GM21786 (cell line): ENCODE data around the gene TBC1D2.

Source experiments
- ATAC-seq: cut with Tn5 transposase; IDR thresholded peaks from one replicate; pipeline ENCODE4 v1.9.1; 2021; ENCODE audit not compliant: unreplicated experiment

The TBC1D2 gene

GRCh38 chr9:98218562-98219363, 36.7 kb downstream of the TBC1D2 start:
- no peak for ATAC-seq

- ATAC-seq: no peak
Observed at GRCh38 chr9:98217255-98217654, 38.2 kb downstream of the TBC1D2 start.

- ATAC-seq: no peak
Observed at GRCh38 chr9:98216391-98216790, 39.1 kb downstream of the TBC1D2 start.

DNA sequence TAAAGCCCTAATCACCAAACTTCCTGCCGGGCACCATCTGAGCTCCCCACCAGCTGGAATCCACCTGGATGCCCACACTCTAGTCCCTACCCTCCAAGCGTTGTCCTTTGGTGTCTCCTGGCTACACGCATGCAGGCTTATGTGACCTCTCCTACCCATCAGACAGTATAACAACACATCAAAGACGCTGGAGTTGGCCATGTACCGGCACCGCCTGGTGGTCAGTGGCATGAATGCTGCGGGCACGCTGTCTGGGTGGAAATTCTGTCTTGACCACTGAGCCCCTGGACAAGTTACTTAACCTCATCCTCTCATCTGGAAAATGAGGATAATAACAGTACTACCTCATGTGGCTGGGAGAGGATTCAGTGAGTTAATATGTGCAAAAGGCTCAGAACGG, 39.6 kb downstream of the TBC1D2 start:
- ATAC-seq: no peak

DNA sequence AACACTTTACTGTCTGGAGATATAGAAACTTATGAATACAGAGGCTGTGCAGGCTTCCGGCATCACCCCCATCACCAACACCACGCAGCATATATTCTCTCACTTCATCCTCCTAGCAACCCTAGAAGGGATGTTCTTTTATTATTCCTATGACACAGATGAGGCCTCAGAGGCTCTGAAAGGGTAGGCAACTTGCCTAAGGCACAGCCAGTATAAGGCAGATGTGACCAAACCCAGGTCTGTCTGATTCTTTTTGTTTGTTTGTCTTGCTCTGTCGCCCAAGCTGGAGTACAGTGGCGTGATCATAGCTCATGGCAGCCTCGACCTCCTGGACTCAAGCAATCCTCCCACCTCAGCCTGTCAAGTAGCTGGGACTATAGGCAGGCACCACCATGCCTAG, 40.2 kb downstream of the TBC1D2 start:
- ATAC-seq: no peak

GRCh38 chr9:98214811-98215210, 40.6 kb downstream of the TBC1D2 start:
- no peak for ATAC-seq

DNA sequence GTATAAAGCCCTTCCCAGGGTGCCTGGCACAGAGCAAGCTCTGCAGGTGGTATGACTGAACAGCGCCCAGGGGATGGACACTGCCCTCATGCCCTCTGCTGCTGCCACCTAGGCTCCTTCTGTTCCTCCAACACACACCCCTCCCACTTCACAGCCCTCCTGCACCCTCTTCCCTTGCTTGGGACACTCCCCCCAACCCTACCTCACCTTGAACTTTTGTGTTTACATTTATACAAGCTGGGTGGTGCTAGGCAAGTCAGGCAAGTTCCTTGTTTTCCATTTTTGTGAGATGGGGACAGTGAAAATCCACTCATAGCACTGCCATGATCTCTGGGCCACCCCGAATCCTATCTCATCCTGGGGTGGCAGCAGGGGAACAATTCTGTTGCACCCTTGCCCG, 44.2 kb downstream of the TBC1D2 start:
- no peak for ATAC-seq

DNA sequence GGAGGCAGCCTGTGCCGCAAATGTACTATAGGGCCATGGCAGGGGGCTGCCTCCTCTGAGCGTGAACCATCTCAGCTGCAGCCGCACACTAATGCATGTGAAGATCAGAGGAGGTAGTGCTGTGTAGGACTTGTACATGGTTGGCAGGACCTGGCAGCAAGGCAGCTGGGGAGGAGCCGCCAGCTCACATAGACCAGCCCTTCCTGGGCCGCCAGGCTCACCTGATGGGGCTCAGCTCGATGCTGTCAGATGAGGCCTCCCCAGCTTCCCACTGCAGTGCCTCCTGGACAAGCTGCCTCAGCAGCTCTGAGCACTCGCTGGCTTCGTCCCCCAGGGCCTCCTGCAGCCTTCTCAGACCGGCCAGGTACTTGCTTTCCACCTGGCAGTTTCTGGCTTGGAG, 45.0 kb downstream of the TBC1D2 start:
- ATAC-seq: no peak

DNA sequence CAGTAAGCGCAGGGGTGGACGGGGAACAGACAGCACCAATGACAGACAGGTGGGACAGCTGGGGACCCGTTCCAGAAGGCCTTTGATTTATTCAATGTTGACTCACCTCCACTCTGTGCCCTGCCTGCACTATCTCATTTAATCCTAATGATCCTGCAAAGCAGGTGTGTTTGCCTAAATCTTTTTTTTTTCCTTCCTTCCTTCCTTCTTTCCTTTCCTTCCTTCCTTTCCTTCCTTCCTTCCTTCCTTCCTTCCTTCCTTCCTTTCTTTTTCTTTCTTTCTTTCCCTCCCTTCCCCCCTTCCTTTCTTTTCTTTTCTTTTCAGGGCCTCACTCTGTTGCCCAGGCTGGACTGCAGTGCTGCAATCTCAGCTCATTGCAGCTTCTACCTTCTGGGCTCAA, 45.9 kb downstream of the TBC1D2 start:
- ATAC-seq: no peak

DNA sequence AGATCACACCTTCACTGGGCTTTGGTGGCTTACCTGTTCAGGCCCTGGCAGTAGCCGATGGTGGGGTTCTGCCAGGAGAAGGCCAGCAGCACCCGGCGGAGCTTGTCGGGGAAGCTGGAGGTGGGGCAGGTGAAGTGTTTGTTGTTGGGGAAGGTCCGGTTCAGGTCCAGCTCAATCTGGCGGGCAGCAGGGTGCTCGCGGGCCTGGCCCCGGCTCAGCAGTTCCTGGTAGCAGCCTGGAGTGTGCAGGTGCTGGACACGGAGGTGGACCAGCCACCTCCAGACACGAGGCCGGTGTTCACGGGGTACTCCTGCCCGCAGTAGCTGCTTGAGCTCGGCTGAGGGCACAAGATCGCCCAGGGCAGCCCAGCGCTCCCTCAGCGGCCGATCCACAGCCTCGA, 46.8 kb downstream of the TBC1D2 start:
- no peak for ATAC-seq

- ATAC-seq: no peak
Observed at GRCh38 chr9:98207606-98208005, 47.8 kb downstream of the TBC1D2 start.

DNA sequence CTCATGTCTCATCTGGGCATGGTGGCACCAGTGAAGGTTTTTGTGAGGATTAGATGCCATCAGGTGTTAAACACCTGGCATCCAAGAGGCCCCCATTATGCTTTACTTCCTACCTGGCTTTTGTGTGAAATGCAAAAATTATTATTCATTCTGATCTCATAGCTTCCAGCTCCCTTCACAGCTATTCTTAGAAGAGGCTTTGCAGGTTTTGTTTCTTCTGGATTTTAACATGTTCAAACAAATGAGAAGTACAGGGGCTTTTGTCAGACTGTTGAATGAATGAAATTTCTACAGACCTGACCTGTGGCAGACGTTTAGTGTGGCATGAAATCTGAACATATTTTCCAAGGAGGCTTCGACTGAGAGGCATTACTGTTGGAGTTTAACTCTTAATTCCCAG, 48.7 kb downstream of the TBC1D2 start:
- ATAC-seq: no peak

DNA sequence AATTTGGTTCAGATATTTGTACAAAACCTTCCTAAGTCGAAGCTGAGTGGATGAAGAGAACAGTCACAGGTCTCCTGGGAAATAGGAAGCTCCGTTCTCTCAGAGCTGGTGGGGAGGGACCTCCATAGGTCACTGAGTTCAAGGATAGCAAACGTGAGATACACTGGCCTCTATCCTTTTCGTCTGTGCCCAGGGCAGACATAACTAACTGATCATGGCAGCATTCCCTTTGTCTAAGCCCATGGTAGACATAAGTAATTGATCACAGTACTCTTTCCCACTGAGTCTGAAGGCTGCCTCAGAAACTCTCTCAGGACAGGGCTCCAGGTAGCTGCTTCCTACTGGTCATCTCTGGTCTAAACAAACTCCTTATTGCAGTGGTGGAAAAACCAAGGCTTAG, 50.8 kb downstream of the TBC1D2 start:
- no peak for ATAC-seq

GRCh38 chr9:98203153-98203552, 52.3 kb downstream of the TBC1D2 start:
- no peak for ATAC-seq

- ATAC-seq: no peak
Observed at GRCh38 chr9:98202252-98202651, 53.2 kb downstream of the TBC1D2 start.

GRCh38 chr9:98201749-98202148, 53.7 kb downstream of the TBC1D2 start:
- ATAC-seq: no peak

DNA sequence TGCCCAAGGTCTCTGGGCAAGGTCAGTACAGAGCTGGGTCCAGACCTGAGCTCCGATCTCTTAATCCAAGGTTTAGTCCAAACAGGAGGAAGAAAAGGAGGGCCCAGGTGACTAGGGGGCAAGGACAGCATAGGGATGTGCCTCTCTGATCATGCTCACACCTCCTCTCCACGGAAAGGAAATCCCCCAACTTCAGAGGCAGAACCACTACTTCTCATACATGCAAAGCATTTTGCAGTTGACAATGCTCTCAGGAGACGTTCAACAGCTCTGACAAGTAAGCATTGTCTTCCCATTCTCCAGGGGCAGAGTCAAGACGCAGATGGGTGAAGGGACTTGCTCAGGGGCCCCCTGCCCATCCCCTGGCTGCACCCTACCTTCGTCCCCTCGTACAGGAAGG, 54.3 kb downstream of the TBC1D2 start:
- no peak for ATAC-seq

- no peak for ATAC-seq
Observed at GRCh38 chr9:98199388-98200033, 55.9 kb downstream of the TBC1D2 start.

GRCh38 chr9:98195671-98196070, 59.8 kb downstream of the TBC1D2 start:
- ATAC-seq: no peak

GRCh38 chr9:98193336-98193944, 62.0 kb downstream of the TBC1D2 start:
- no peak for ATAC-seq

- peak; percentile 75 for ATAC-seq
Observed at GRCh38 chr9:98192503-98193335, 62.7 kb downstream of the TBC1D2 start, which contains the start of gene CORO2A. TSS of gene CORO2A (minus strand) at chr9:98192637. CDS start at chr9:98157660, 34,977 bp downstream.
